Astrocyte (in vitro differentiated cells and primary cell): ENCODE results near the gene PTPRN2. TPM values are rescaled to one million over a fixed set of nuclear protein-coding genes. Genes with fewer than 3 reads are reported as not detected.

Experiments
- DNase-seq: peaks from one replicate; pipeline ENCODE4 v3.0.0-alpha.2; 2010; ENCODE audit warnings: low read depth
- FAIRE-seq: peaks from 2 replicates; lab custom pipeline; 2011; peaks lifted over from hg19 to GRCh38; lab: Jason Lieb, UNC
- H2AFZ ChIP-seq: 2 replicates; pipeline ENCODE4 v1.6.0; 2012; ENCODE audit warnings: low read depth, low read length, inconsistent platforms
- H3K27ac ChIP-seq: 2 replicates; pipeline ENCODE4 v1.5.1; 2011; ENCODE audit warnings: low read depth, low read length, inconsistent platforms
- H3K27me3 ChIP-seq: 2 replicates; pipeline ENCODE4 v1.6.0; 2011; ENCODE audit warnings: low read length, inconsistent platforms; ENCODE audit not compliant: insufficient read depth
- H3K36me3 ChIP-seq: 2 replicates; pipeline ENCODE4 v1.5.1; 2011; ENCODE audit warnings: low read length, inconsistent platforms; ENCODE audit not compliant: insufficient read depth
- H3K4me1 ChIP-seq: 2 replicates; pipeline ENCODE4 v1.5.1; 2011; ENCODE audit warnings: low read length, inconsistent platforms; ENCODE audit not compliant: insufficient read depth
- H3K4me2 ChIP-seq: 2 replicates; pipeline ENCODE4 v1.6.0; 2012; ENCODE audit warnings: low read length, inconsistent platforms
- H3K4me3 ChIP-seq: 2 replicates; pipeline ENCODE4 v1.5.1; 2011; ENCODE audit warnings: low read depth, mild to moderate bottlenecking, low read length, inconsistent platforms; ENCODE audit not compliant: insufficient read depth
- H3K79me2 ChIP-seq: 2 replicates; pipeline ENCODE4 v1.6.0; 2012; ENCODE audit warnings: mild to moderate bottlenecking, low read length, inconsistent platforms; ENCODE audit not compliant: insufficient read depth
- H3K9ac ChIP-seq: 2 replicates; pipeline ENCODE4 v1.6.0; 2012; ENCODE audit warnings: mild to moderate bottlenecking, low read length, inconsistent platforms
- H3K9me3 ChIP-seq: 2 replicates; pipeline ENCODE4 v1.5.1; 2012; ENCODE audit warnings: low read depth, mild to moderate bottlenecking, low read length, inconsistent platforms; ENCODE audit not compliant: insufficient read depth
- H4K20me1 ChIP-seq: 2 replicates; pipeline ENCODE4 v1.6.0; 2012; ENCODE audit warnings: low read length, inconsistent platforms; ENCODE audit not compliant: insufficient read depth
- H3K27ac Mint-ChIP-seq: one replicate; pipeline ENCODE4 v1.8.0; 2021; ENCODE audit warnings: mild to moderate bottlenecking, mixed read lengths; ENCODE audit not compliant: unreplicated experiment
- H3K27me3 Mint-ChIP-seq: one replicate; pipeline ENCODE4 v1.8.0; 2021; ENCODE audit warnings: low read depth, mixed read lengths; ENCODE audit not compliant: unreplicated experiment
- H3K36me3 Mint-ChIP-seq: one replicate; pipeline ENCODE4 v1.8.0; 2021; ENCODE audit warnings: low read depth, mixed read lengths; ENCODE audit not compliant: unreplicated experiment
- H3K4me1 Mint-ChIP-seq: one replicate; pipeline ENCODE4 v1.8.0; 2021; ENCODE audit warnings: low read depth, mixed read lengths; ENCODE audit not compliant: unreplicated experiment
- H3K4me3 Mint-ChIP-seq: one replicate; pipeline ENCODE4 v1.8.0; 2021; ENCODE audit warnings: mild to moderate bottlenecking, moderate library complexity, mixed read lengths; ENCODE audit not compliant: unreplicated experiment
- H3K9me3 Mint-ChIP-seq: one replicate; pipeline ENCODE4 v1.8.0; 2021; ENCODE audit warnings: mild to moderate bottlenecking, mixed read lengths; ENCODE audit not compliant: unreplicated experiment
- CTCF ChIP-seq: IDR thresholded peaks from 2 replicates; pipeline ENCODE4 v1.5.1; 2011; ENCODE audit warnings: low read depth, mild to moderate bottlenecking, inconsistent platforms, low read length, moderate library complexity; ENCODE audit not compliant: insufficient read depth
- EZH2 ChIP-seq: IDR thresholded peaks from 2 replicates; pipeline ENCODE4 v1.6.1; 2012; ENCODE audit warnings: mild to moderate bottlenecking, low read length, inconsistent platforms; ENCODE audit not compliant: insufficient read depth
- total RNA-seq: library from RNA; stranded (reverse); gene quantifications from 2 replicates; pipeline ENCODE4 v1.2.1, GENCODE V29; 2021

PTPRN2 gene
- total RNA-seq, 1 donor from 2014 or later, result 0.09 TPM

- H3K4me3 Mint-ChIP-seq, result no peak overlapping the region
- Histone ChIP-seq H3K9me3 (peaks cover 3% of the 10 kb centered on the region), H3K4me1 (no peaks in the 10 kb centered on the region), H2AFZ (no peak overlapping the region), H3K4me2 (no peak overlapping the region), H3K79me2 (no peaks in the 10 kb centered on the region), H3K27ac (no peak overlapping the region), H3K36me3 (no peaks in the 10 kb centered on the region), H3K9ac (no peak overlapping the region), H3K27me3 (no peaks in the 10 kb centered on the region), H3K4me3 (no peak overlapping the region), H4K20me1 (no peaks in the 10 kb centered on the region)
- no peak overlapping the region for H3K27ac Mint-ChIP-seq
- no peaks in the 10 kb centered on the region for H3K4me1 Mint-ChIP-seq
- no peak for FAIRE-seq
- H3K9me3 Mint-ChIP-seq, result peaks cover 4% of the 10 kb centered on the region
- DNase-seq, result no peak
- no peaks in the 10 kb centered on the region for H3K36me3 Mint-ChIP-seq
- TF ChIP-seq EZH2 (no peak), CTCF (no peak)
- peaks cover 12% of the 10 kb centered on the region for H3K27me3 Mint-ChIP-seq
Observed at GRCh38 chr7:158596309-158596708, 8.7 kb upstream of the PTPRN2 start.

- Mint-ChIP-seq H3K36me3 (no peaks in the 10 kb centered on the region), H3K4me3 (no peak overlapping the region), H3K9me3 (peaks cover 7% of the 10 kb centered on the region), H3K27me3 (peaks cover 19% of the 10 kb centered on the region), H3K4me1 (no peaks in the 10 kb centered on the region), H3K27ac (no peak overlapping the region)
- H3K9ac ChIP-seq, result no peak overlapping the region
- H3K4me1 ChIP-seq, result no peaks in the 10 kb centered on the region
- no peak overlapping the region for H2AFZ ChIP-seq
- H3K4me3 ChIP-seq, result no peak overlapping the region
- no peaks in the 10 kb centered on the region for H3K27me3 ChIP-seq
- no peak overlapping the region for H3K4me2 ChIP-seq
- TF ChIP-seq CTCF (no peak), EZH2 (no peak)
- no peaks in the 10 kb centered on the region for H3K36me3 ChIP-seq
- FAIRE-seq, result peak; percentile 100
- H4K20me1 ChIP-seq, result no peaks in the 10 kb centered on the region
- H3K9me3 ChIP-seq, result peaks cover 3% of the 10 kb centered on the region
- no peaks in the 10 kb centered on the region for H3K79me2 ChIP-seq
- peak; percentile 36 for DNase-seq
- H3K27ac ChIP-seq, result no peak overlapping the region
Observed at GRCh38 chr7:158595068-158595467, 7.4 kb upstream of the PTPRN2 start.

- H3K4me1 ChIP-seq, result no peaks in the 10 kb centered on the region
- no peak overlapping the region for H3K4me3 ChIP-seq
- peaks cover 7% of the 10 kb centered on the region for H3K9me3 Mint-ChIP-seq
- H3K4me1 Mint-ChIP-seq, result no peaks in the 10 kb centered on the region
- H3K36me3 Mint-ChIP-seq, result no peaks in the 10 kb centered on the region
- TF ChIP-seq CTCF (no peak), EZH2 (no peak)
- H3K27ac Mint-ChIP-seq, result no peak overlapping the region
- no peak overlapping the region for H3K9ac ChIP-seq
- no peaks in the 10 kb centered on the region for H3K79me2 ChIP-seq
- peaks cover 3% of the 10 kb centered on the region for H3K9me3 ChIP-seq
- peaks cover 33% of the 10 kb centered on the region for H3K27me3 Mint-ChIP-seq
- FAIRE-seq, result no peak
- DNase-seq, result no peak
- no peak overlapping the region for H3K27ac ChIP-seq
- H3K27me3 ChIP-seq, result peaks cover 13% of the 10 kb centered on the region
- H2AFZ ChIP-seq, result no peak overlapping the region
- no peak overlapping the region for H3K4me3 Mint-ChIP-seq
- no peak overlapping the region for H3K4me2 ChIP-seq
- no peaks in the 10 kb centered on the region for H4K20me1 ChIP-seq
- H3K36me3 ChIP-seq, result no peaks in the 10 kb centered on the region
Observed at GRCh38 chr7:158592541-158592940, 4.9 kb upstream of the PTPRN2 start.
